ENCODE results near the gene VPS54.
"Not testable (repeated sequence)": the region's sequence is repeated elsewhere in the genome, so short reads cannot be mapped to it uniquely, and the experiment has no call there.

Gene VPS54

GRCh38 chr2:64019975-64020528 is 824 bp upstream of the VPS54 start:
- no peak for DNase-seq

- DNase-seq: no peak
Observed at GRCh38 chr2:64018701-64019082, 536 bp downstream of the VPS54 start.

- no peak for DNase-seq
Observed at GRCh38 chr2:64017811-64018700, 1.2 kb downstream of the VPS54 start.

GRCh38 chr2:64015898-64016297 is 3.3 kb downstream of the VPS54 start:
- no peak for DNase-seq

GRCh38 chr2:64015391-64015790 is 3.8 kb downstream of the VPS54 start:
- DNase-seq: no peak

GRCh38 chr2:64014628-64015027 is 4.6 kb downstream of the VPS54 start:
- no peak for DNase-seq

- no peak for DNase-seq
Observed at GRCh38 chr2:64013053-64013452, 6.2 kb downstream of the VPS54 start.

GRCh38 chr2:64012115-64012514 is 7.1 kb downstream of the VPS54 start:
- DNase-seq: no peak

- DNase-seq: no peak
Observed at GRCh38 chr2:64008434-64009009, 10.7 kb downstream of the VPS54 start.

GRCh38 chr2:64007924-64008323 is 11.3 kb downstream of the VPS54 start:
- DNase-seq: no peak

- DNase-seq: no peak
Observed at GRCh38 chr2:64005707-64006356, 13.4 kb downstream of the VPS54 start.

GRCh38 chr2:64003239-64003638 is 16.0 kb downstream of the VPS54 start:
- no peak for DNase-seq

GRCh38 chr2:64001382-64002101 is 17.7 kb downstream of the VPS54 start:
- DNase-seq: no peak

- no peak for DNase-seq
Observed at GRCh38 chr2:64000630-64001381, 18.4 kb downstream of the VPS54 start.

GRCh38 chr2:63999049-63999448 is 20.2 kb downstream of the VPS54 start:
- DNase-seq: no peak

GRCh38 chr2:63996582-63997198 is 22.5 kb downstream of the VPS54 start:
- not testable (repeated sequence) for DNase-seq

GRCh38 chr2:63994329-63995070 is 24.7 kb downstream of the VPS54 start:
- DNase-seq: not testable (repeated sequence)

GRCh38 chr2:63993871-63994270 is 25.4 kb downstream of the VPS54 start:
- no peak for DNase-seq

GRCh38 chr2:63993130-63993584 is 26.1 kb downstream of the VPS54 start:
- DNase-seq: not testable (repeated sequence)

- DNase-seq: no peak
Observed at GRCh38 chr2:63992061-63992685, 27.1 kb downstream of the VPS54 start.
